PC-3 (cell line): ENCODE results near the gene EPRS1. TPM values are rescaled to one million over a fixed set of nuclear protein-coding genes. Genes with fewer than 3 reads are reported as not detected.

Source experiments
- ATAC-seq: fragments of 200-7000 bp; cut with Tn5 transposase; 2 replicates; pipeline ENCODE4 v1.9.1; 2020; ENCODE audit warnings: mild to moderate bottlenecking, moderate library complexity
- BruUV-seq: library from RNA; stranded (reverse); fragments of 400-500 nt; replicated peaks from 2 replicates; lab custom pipeline; 2021; lab: Mats Ljungman, UMichigan
- CTCF ChIA-PET: fragments of 300-600 bp; sonication (Branson Sonifier 250); formaldehyde crosslinking; loops from one replicate; lab custom pipeline; 2022; ENCODE audit warnings: antibody characterized with exemption; lab: Charles Lee
- POLR2A ChIA-PET: fragments of 300-600 bp; sonication (Branson Sonifier 250); formaldehyde crosslinking; loops from one replicate; lab custom pipeline; 2022; ENCODE audit warnings: antibody characterized with exemption; ENCODE audit not compliant: unreplicated experiment; lab: Charles Lee
- DNase-seq: peaks from one replicate; pipeline ENCODE4 v3.0.0-alpha.2; 2015
- H2AFZ ChIP-seq: fragments of 300-600 bp; sonication (generic); 2 replicates; pipeline ENCODE4 v1.6.0; 2016; ENCODE audit warnings: antibody characterized with exemption, low read length
- H3F3A ChIP-seq: fragments of 300-600 bp; sonication (generic); one replicate; pipeline ENCODE4 v1.6.0; 2017; ENCODE audit warnings: antibody characterized with exemption, low read length, control low read depth, mild to moderate bottlenecking; ENCODE audit not compliant: unreplicated experiment
- H3K27ac ChIP-seq: fragments of 300-600 bp; sonication (generic); 2 replicates; pipeline ENCODE4 v1.5.1; 2016; ENCODE audit warnings: mild to moderate bottlenecking, low read length
- H3K27me3 ChIP-seq: fragments of 300-600 bp; sonication (generic); 2 replicates; pipeline ENCODE4 v1.6.1; 2016; ENCODE audit warnings: low read length, mixed read lengths
- H3K36me3 ChIP-seq: fragments of 300-600 bp; sonication (generic); 2 replicates; pipeline ENCODE4 v1.6.1; 2016; ENCODE audit warnings: low read depth, mixed run types, low read length, mixed read lengths
- H3K4me1 ChIP-seq: fragments of 300-600 bp; sonication (generic); 2 replicates; pipeline ENCODE4 v1.5.1; 2016; ENCODE audit warnings: low read length; ENCODE audit not compliant: insufficient read depth
- H3K4me2 ChIP-seq: fragments of 300-600 bp; sonication (generic); 2 replicates; pipeline ENCODE4 v1.6.0; 2016; ENCODE audit warnings: low read length
- H3K4me3 ChIP-seq: fragments of 300-600 bp; sonication (generic); 2 replicates; pipeline ENCODE4 v1.5.1; 2016; ENCODE audit warnings: mild to moderate bottlenecking, low read length, mixed read lengths
- H3K79me2 ChIP-seq: fragments of 300-600 bp; sonication (generic); 2 replicates; pipeline ENCODE4 v1.6.1; 2017; ENCODE audit warnings: low read length, mixed read lengths
- H3K9ac ChIP-seq: fragments of 300-600 bp; sonication (generic); 2 replicates; pipeline ENCODE4 v1.6.0; 2016; ENCODE audit warnings: mild to moderate bottlenecking, low read length
- H3K9me2 ChIP-seq: fragments of 300-600 bp; sonication (generic); replicated peaks from 2 replicates; pipeline ENCODE4 v1.6.1; 2016; ENCODE audit warnings: mixed run types, low read length, mixed read lengths
- H3K9me3 ChIP-seq: fragments of 300-600 bp; sonication (generic); 2 replicates; pipeline ENCODE4 v1.6.1; 2016; ENCODE audit warnings: low read length, mixed read lengths
- H4K20me1 ChIP-seq: fragments of 300-600 bp; sonication (generic); 2 replicates; pipeline ENCODE4 v1.6.1; 2016; ENCODE audit warnings: low read length, mixed read lengths
- CTCF ChIP-seq: fragments of 300-600 bp; sonication (generic); conservative IDR thresholded peaks from 2 replicates; pipeline ENCODE4 v1.5.1; 2017; ENCODE audit warnings: antibody characterized with exemption, low read depth, mild to moderate bottlenecking, low read length
- EZH2 ChIP-seq: fragments of 300-600 bp; sonication (generic); IDR thresholded peaks from one replicate; pipeline ENCODE4 v1.6.1; 2017; ENCODE audit warnings: antibody characterized with exemption, mild to moderate bottlenecking, low read length; ENCODE audit not compliant: unreplicated experiment
- EZH2phosphoT487 ChIP-seq: fragments of 300-600 bp; sonication (generic); IDR thresholded peaks from 2 replicates; pipeline ENCODE4 v1.6.1; 2018; ENCODE audit warnings: mild to moderate bottlenecking, antibody characterized with exemption, low read length, borderline replicate concordance
- intact Hi-C: fragments of 100-400 bp; cut with micrococcal nuclease; formaldehyde crosslinking; loops from 2 replicates; pipeline ENCODE4 v1.9.0; 2023
- total RNA-seq: library from RNA; depleted of rRNA; stranded (reverse); fragments of >200 nt; gene quantifications from 2 replicates; pipeline ENCODE4 v1.2.3, GENCODE V29; 2014

Gene EPRS1
- total RNA-seq, 1 experiment from 2014 or later: 226 TPM

GRCh38 chr1:220019071-220019470 lies 27.2 kb downstream of the EPRS1 start:
- Histone ChIP-seq H3K9me3 (no peaks in the 10 kb centered on the region), H3K27ac (no peak overlapping the region), H3F3A (no peaks in the 10 kb centered on the region), H3K4me2 (no peak overlapping the region), H4K20me1 (no peaks in the 10 kb centered on the region), H3K4me3 (no peak overlapping the region), H3K9ac (no peak overlapping the region), H3K36me3 (peaks cover 73% of the 10 kb centered on the region), H3K4me1 (no peaks in the 10 kb centered on the region), H3K79me2 (no peaks in the 10 kb centered on the region), H3K9me2 (no peaks in the 10 kb centered on the region), H2AFZ (no peak overlapping the region), H3K27me3 (no peaks in the 10 kb centered on the region)
- POLR2A ChIA-PET: no interaction called here
- no peak for DNase-seq
- no TSS peak for BruUV-seq
- intact Hi-C loops: loop anchor here (5.0 kb wide), 1 partner anchor 42 kb away; no protein-coding TSS in a partner anchor
- no peak for ATAC-seq
- TF ChIP-seq EZH2 (no peak), EZH2phosphoT487 (no peak), CTCF (no peak)
- CTCF ChIA-PET: no interaction called here

DNA sequence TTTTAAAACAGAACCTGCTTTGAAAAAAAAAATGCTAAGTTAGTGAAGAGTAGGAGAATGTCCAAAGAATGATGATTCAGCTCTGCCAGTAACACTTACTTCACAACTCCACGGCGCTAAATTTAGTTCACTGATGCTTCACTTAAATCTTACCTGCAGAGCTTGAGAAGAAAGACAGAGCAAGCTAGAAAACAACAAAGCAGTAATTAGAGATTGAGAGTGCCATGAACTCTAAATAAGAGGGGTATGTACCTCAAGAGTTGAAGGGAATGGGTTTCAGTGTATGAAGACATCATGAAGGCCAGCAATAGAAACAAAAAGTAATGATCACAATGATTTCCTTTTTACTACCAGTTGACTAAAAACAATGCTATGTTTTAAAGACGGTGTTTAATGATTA lies 32.8 kb downstream of the EPRS1 start:
- no TSS peak for BruUV-seq
- Histone ChIP-seq H3K4me2 (no peak overlapping the region), H3K4me3 (no peak overlapping the region), H3K9me2 (no peaks in the 10 kb centered on the region), H4K20me1 (no peaks in the 10 kb centered on the region), H3K9ac (no peak overlapping the region), H3K27ac (no peak overlapping the region), H3K27me3 (no peaks in the 10 kb centered on the region), H3F3A (no peaks in the 10 kb centered on the region), H3K79me2 (no peaks in the 10 kb centered on the region), H3K4me1 (no peaks in the 10 kb centered on the region), H3K9me3 (no peaks in the 10 kb centered on the region), H3K36me3 (peaks cover 74% of the 10 kb centered on the region), H2AFZ (no peak overlapping the region)
- ChIA-PET POLR2A (interaction anchor here (0.6 kb wide), 1 partner anchor 164 kb away, joined by 3 read pairs; no protein-coding TSS in a partner anchor), CTCF (no interaction called here)
- intact Hi-C loops: no loop called here
- DNase-seq (no peak), ATAC-seq (no peak)
- TF ChIP-seq EZH2 (no peak), EZH2phosphoT487 (no peak), CTCF (no peak)

DNA sequence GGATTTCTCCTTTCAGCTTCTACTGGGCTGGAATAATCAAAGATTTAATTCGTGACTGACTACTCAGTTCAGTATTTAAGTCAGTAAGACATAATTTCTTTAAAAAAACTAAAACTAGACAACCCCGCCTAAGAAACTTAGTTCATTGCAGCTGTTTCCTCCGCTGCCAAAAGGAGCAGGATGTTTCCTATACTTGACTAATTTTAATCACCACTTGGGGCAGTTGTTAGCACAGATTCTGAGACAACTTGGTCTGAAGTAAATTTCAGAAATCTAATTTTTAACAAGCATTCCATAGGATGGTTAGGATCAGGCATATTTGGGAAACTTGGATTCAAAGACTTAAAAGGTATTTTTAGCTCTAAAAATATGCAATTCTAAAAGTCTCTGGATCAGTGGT lies 34.0 kb downstream of the EPRS1 start:
- H3K9ac ChIP-seq: no peak overlapping the region
- H3K9me3 ChIP-seq: no peaks in the 10 kb centered on the region
- H2AFZ ChIP-seq: no peak overlapping the region
- H3K79me2 ChIP-seq: no peaks in the 10 kb centered on the region
- intact Hi-C loops: no loop called here
- ChIA-PET CTCF (no interaction called here), POLR2A (interaction anchor here (0.6 kb wide), 1 partner anchor 21 kb away, joined by 21 read pairs; no protein-coding TSS in a partner anchor)
- no peak overlapping the region for H3K4me2 ChIP-seq
- H3K27ac ChIP-seq: no peak overlapping the region
- DNase-seq (peak; percentile 25), ATAC-seq (peak; percentile 46)
- H4K20me1 ChIP-seq: no peaks in the 10 kb centered on the region
- no TSS peak for BruUV-seq
- H3K4me1 ChIP-seq: no peaks in the 10 kb centered on the region
- no peaks in the 10 kb centered on the region for H3K9me2 ChIP-seq
- no peak overlapping the region for H3K4me3 ChIP-seq
- TF ChIP-seq CTCF (peak; percentile 54; the same call in 1 of the 2 replicates), EZH2 (no peak)
- H3K27me3 ChIP-seq: no peaks in the 10 kb centered on the region
- no peaks in the 10 kb centered on the region for H3F3A ChIP-seq
- H3K36me3 ChIP-seq: peaks cover 66% of the 10 kb centered on the region
